H9 (cell line): ENCODE measurements around the gene MXD3. TPM values are rescaled to one million over a fixed set of nuclear protein-coding genes. Genes with fewer than 3 reads are reported as not detected.

ENCODE experiments used
- DNase-seq: peaks from one replicate; pipeline ENCODE4 v3.0.0-alpha.2; 2017
- H2AFZ ChIP-seq: one replicate; pipeline ENCODE4 v1.6.1; 2013; ENCODE audit warnings: mild to moderate bottlenecking, low read length, control low read depth, moderate library complexity
- H2AK5ac ChIP-seq: 2 replicates; pipeline ENCODE4 v1.6.1; 2013; ENCODE audit warnings: low read length, control low read depth, mixed read lengths; ENCODE audit not compliant: insufficient read length
- H2BK120ac ChIP-seq: one replicate; pipeline ENCODE4 v1.6.1; 2013; ENCODE audit warnings: low read depth, mild to moderate bottlenecking, low read length, control low read depth, inconsistent platforms; ENCODE audit not compliant: poor library complexity, severe bottlenecking
- H2BK12ac ChIP-seq: 2 replicates; pipeline ENCODE4 v1.6.1; 2013; ENCODE audit warnings: low read length, control low read depth, mixed read lengths, low read depth; ENCODE audit not compliant: insufficient read length
- H2BK15ac ChIP-seq: 2 replicates; pipeline ENCODE4 v1.6.1; 2013; ENCODE audit warnings: low read depth, low read length, control low read depth
- H2BK20ac ChIP-seq: one replicate; pipeline ENCODE4 v1.6.1; 2013; ENCODE audit warnings: low read depth, mild to moderate bottlenecking, low read length, control low read depth, inconsistent platforms; ENCODE audit not compliant: poor library complexity, severe bottlenecking
- H2BK5ac ChIP-seq: 2 replicates; pipeline ENCODE4 v1.6.1; 2013; ENCODE audit warnings: low read length, control low read depth, mixed read lengths; ENCODE audit not compliant: insufficient read length
- H3K14ac ChIP-seq: 2 replicates; pipeline ENCODE4 v1.6.1; 2013; ENCODE audit warnings: low read length, control low read depth; ENCODE audit not compliant: insufficient read depth
- H3K18ac ChIP-seq: 2 replicates; pipeline ENCODE4 v1.6.1; 2013; ENCODE audit warnings: low read depth, mild to moderate bottlenecking, mixed read lengths, low read length, control low read depth; ENCODE audit not compliant: insufficient read length
- H3K23ac ChIP-seq: 2 replicates; pipeline ENCODE4 v1.6.1; 2013; ENCODE audit warnings: low read length, control low read depth, mixed read lengths, low read depth; ENCODE audit not compliant: insufficient read length
- H3K23me2 ChIP-seq: 2 replicates; pipeline ENCODE4 v1.6.1; 2013; ENCODE audit warnings: low read depth, mild to moderate bottlenecking, mixed read lengths, low read length, control low read depth; ENCODE audit not compliant: insufficient read length, poor library complexity, severe bottlenecking
- H3K27ac ChIP-seq: 2 replicates; pipeline ENCODE4 v1.5.1; 2013; ENCODE audit warnings: low read length, control low read depth, mixed read lengths, low read depth; ENCODE audit not compliant: insufficient read length
- H3K27me3 ChIP-seq: 2 replicates; pipeline ENCODE4 v1.6.1; 2013; ENCODE audit warnings: low read length, control low read depth, inconsistent platforms; ENCODE audit not compliant: insufficient read depth
- H3K4ac ChIP-seq: 2 replicates; pipeline ENCODE4 v1.6.1; 2013; ENCODE audit warnings: low read depth, mild to moderate bottlenecking, control low read depth, inconsistent platforms, low read length, moderate library complexity
- H3K4me1 ChIP-seq: 2 replicates; pipeline ENCODE4 v1.6.1; 2013; ENCODE audit warnings: low read length, control low read depth, inconsistent platforms; ENCODE audit not compliant: insufficient read depth
- H3K4me2 ChIP-seq: 2 replicates; pipeline ENCODE4 v1.6.1; 2013; ENCODE audit warnings: low read length, control low read depth, mixed read lengths; ENCODE audit not compliant: insufficient read length, insufficient read depth
- H3K56ac ChIP-seq: 2 replicates; pipeline ENCODE4 v1.6.1; 2013; ENCODE audit warnings: low read depth, mild to moderate bottlenecking, mixed read lengths, low read length, control low read depth; ENCODE audit not compliant: insufficient read length
- H3K79me1 ChIP-seq: 2 replicates; pipeline ENCODE4 v1.6.1; 2013; ENCODE audit warnings: low read depth, mild to moderate bottlenecking, moderate library complexity, low read length, control low read depth, inconsistent platforms; ENCODE audit not compliant: insufficient read depth, poor library complexity, severe bottlenecking
- H3K79me2 ChIP-seq: 2 replicates; pipeline ENCODE4 v1.6.1; 2013; ENCODE audit warnings: low read length, control low read depth, inconsistent platforms; ENCODE audit not compliant: insufficient read depth
- H3K9ac ChIP-seq: 2 replicates; pipeline ENCODE4 v1.6.1; 2013; ENCODE audit warnings: low read length, control low read depth, mixed read lengths; ENCODE audit not compliant: insufficient read length; ENCODE audit errors: extremely low read depth
- H3K9me3 ChIP-seq: one replicate; pipeline ENCODE4 v1.6.1; 2013; ENCODE audit warnings: low read depth, low read length, inconsistent platforms; ENCODE audit not compliant: control insufficient read depth
- H3T11ph ChIP-seq: one replicate; pipeline ENCODE4 v1.6.1; 2013; ENCODE audit warnings: mild to moderate bottlenecking, low read length, control low read depth, inconsistent platforms
- H4K20me1 ChIP-seq: one replicate; pipeline ENCODE4 v1.6.1; 2013; ENCODE audit not compliant: control insufficient read depth, insufficient read length, insufficient read depth
- H4K5ac ChIP-seq: 2 replicates; pipeline ENCODE4 v1.6.1; 2013; ENCODE audit warnings: low read depth, mild to moderate bottlenecking, mixed read lengths, low read length, control low read depth; ENCODE audit not compliant: insufficient read length
- H4K8ac ChIP-seq: replicated peaks from 2 replicates; pipeline ENCODE4 v1.6.1; 2013; ENCODE audit warnings: low read length, control low read depth, mixed read lengths, low read depth; ENCODE audit not compliant: insufficient read length
- H4K91ac ChIP-seq: 2 replicates; pipeline ENCODE4 v1.6.1; 2013; ENCODE audit warnings: low read depth, mild to moderate bottlenecking, moderate library complexity, mixed read lengths, low read length, control low read depth; ENCODE audit not compliant: insufficient read length
- H3K27ac Mint-ChIP-seq, 3 experiments: 2 replicates in 2 of 3; 3 replicates in 1 of 3; pipeline ENCODE4 v1.8.0; 2020 to 2021; ENCODE audit warnings: mixed read lengths in 3 of 3, mild to moderate bottlenecking in 1 of 3, moderate library complexity in 1 of 3
- H3K27me3 Mint-ChIP-seq: 2 replicates; pipeline ENCODE4 v1.8.0; 2021; ENCODE audit warnings: low read depth, mild to moderate bottlenecking, moderate library complexity, mixed read lengths
- H3K36me3 Mint-ChIP-seq, 3 experiments: 2 replicates in 2 of 3; 3 replicates in 1 of 3; pipeline ENCODE4 v1.8.0; 2020 to 2021; ENCODE audit warnings: low read depth in 3 of 3, mixed read lengths in 3 of 3; ENCODE audit not compliant: insufficient read depth in 1 of 3
- H3K4me1 Mint-ChIP-seq, 2 experiments: 2 replicates each; pipeline ENCODE4 v1.8.0; 2020; ENCODE audit warnings: mixed read lengths in 2 of 2
- H3K4me3 Mint-ChIP-seq, 2 experiments: 2 replicates in 1 of 2; 3 replicates in 1 of 2; pipeline ENCODE4 v1.8.0; 2020 to 2021; ENCODE audit warnings: mild to moderate bottlenecking in 2 of 2, mixed read lengths in 2 of 2, moderate library complexity in 1 of 2
- H3K9me3 Mint-ChIP-seq, 2 experiments: 2 replicates in 1 of 2; 3 replicates in 1 of 2; pipeline ENCODE4 v1.8.0; 2020; ENCODE audit warnings: mild to moderate bottlenecking in 2 of 2, mixed read lengths in 2 of 2, moderate library complexity in 1 of 2
- CTCF ChIP-seq: fragments of 200-600 bp; sonication (generic); conservative IDR thresholded peaks from 3 replicates; pipeline ENCODE4 v1.8.0; 2021; ENCODE audit warnings: antibody characterized with exemption, mild to moderate bottlenecking
- WGBS: extraction: QIAGEN DNeasy Blood & Tissue Kit; methylation state at CpG from one replicate; pipeline ENCODE4 v1.1.7; 2013; ENCODE audit warnings: missing lambda C conversion rate, low lambda C conversion rate, mixed read lengths; ENCODE audit not compliant: insufficient read length; ENCODE audit errors: extremely low coverage; 5-methylcytosine and 5-hydroxymethylcytosine counted together
- total RNA-seq: library from RNA; stranded (reverse); gene quantifications from 2 replicates; pipeline ENCODE4 v1.2.1, GENCODE V29; 2021

The MXD3 gene
- total RNA-seq, 1 experiment from 2014 or later, result 9.8 TPM

- H3K4me1 Mint-ChIP-seq, result no peaks in the 10 kb centered on the region
- Histone ChIP-seq H2BK120ac (no peak overlapping the region), H4K5ac (no peak overlapping the region), H2BK20ac (no peak overlapping the region), H4K8ac (no peak overlapping the region), H3K14ac (no peak overlapping the region), H3K9me3 (no peaks in the 10 kb centered on the region), H3K79me2 (no peaks in the 10 kb centered on the region; the same call in 1 of the 2 replicates), H3K27me3 (no peaks in the 10 kb centered on the region), H3T11ph (no peak overlapping the region), H3K4me1 (no peaks in the 10 kb centered on the region), H2BK15ac (no peak overlapping the region), H3K18ac (no peak overlapping the region), H3K27ac (no peak overlapping the region), H3K79me1 (no peaks in the 10 kb centered on the region), H3K23ac (no peak overlapping the region), H3K56ac (no peak overlapping the region), H2AK5ac (no peak overlapping the region), H2AFZ (no peak overlapping the region), H3K4ac (no peak overlapping the region), H3K4me2 (no peak overlapping the region), H2BK5ac (no peak overlapping the region), H4K91ac (no peak overlapping the region), H2BK12ac (no peak overlapping the region), H3K23me2 (no peaks in the 10 kb centered on the region), H4K20me1 (no peaks in the 10 kb centered on the region), H3K9ac (no peak overlapping the region)
- no peak for TF ChIP-seq CTCF
- no peak overlapping the region for H3K4me3 Mint-ChIP-seq
- DNase-seq, result no peak
- H3K27ac Mint-ChIP-seq, result no peak overlapping the region
- no peaks in the 10 kb centered on the region for H3K27me3 Mint-ChIP-seq
- H3K9me3 Mint-ChIP-seq, result no peaks in the 10 kb centered on the region
- WGBS, result no CpG with 5 or more reads among the region's 6 CpGs
- H3K36me3 Mint-ChIP-seq, result peaks cover 40 to 89% (median 87%) of the 10 kb centered on the region in 3 experiments; a peak in 6 of 7 replicates
These were observed 35.8 kb downstream of the MXD3 start for GRCh38 chr5:177275883-177276282.
